ENCODE measurements around the gene TNKS1BP1.
"Not testable (repeated sequence)": the region's sequence is repeated elsewhere in the genome, so short reads cannot be mapped to it uniquely, and the experiment has no call there.

Gene TNKS1BP1

DNA sequence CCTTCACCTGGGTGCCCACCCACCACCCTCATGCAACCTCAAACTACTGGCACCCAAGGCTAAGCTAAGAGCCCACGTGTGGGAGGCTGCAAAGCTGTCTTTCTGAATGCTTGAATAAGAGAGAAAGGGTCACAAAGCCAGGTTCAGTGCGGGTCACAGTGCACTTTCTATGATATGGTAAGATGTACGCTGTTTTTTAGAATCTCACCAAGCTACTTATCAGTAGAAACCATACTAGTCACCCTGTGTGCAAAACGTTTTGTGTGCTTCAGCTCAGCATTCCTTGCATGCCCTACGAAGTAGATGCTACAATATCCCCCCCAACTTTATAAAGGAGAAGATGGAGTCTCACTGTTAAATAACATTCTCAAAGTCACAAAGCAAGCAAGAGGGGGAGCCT, 28.3 kb upstream of the TNKS1BP1 start:
- no peak for DNase-seq

DNA sequence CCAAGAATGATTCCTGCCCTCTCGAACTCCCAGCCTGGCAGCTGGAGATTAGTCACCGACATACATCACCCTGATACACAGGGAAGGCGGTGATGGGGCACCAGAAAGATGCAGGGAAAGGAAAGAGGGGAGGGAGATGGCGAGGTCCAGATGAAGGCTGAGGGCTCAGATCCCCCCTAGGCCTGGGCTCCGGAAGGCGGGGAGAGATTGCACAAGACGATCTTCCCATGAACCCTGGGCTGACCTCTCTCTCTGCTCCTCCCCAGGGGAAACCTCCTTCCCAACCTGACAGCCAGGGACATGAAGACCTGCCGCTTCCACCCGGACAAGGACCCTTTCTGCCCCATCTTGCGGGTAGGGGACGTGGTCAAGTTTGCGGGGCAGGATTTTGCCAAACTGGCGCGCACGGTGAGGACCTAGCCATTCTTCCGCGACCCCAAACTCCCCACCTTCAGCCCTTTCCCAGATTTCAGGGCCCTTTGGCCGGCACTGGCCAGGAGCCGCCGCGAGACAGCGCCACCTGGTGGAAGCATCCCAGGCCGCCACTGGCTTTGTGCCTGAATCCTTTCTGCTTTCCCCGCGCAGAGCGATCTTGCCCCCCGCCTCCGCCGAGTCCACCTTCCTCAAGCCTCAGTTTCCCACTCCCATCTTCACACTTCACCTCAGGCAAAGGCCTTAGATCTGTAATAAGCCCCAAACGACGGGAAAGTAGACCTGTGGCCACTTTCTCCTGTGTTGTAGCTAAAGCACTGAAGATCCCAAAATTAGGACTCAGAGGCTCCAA, 24.9 kb upstream of the TNKS1BP1 start:
- peak; percentile 77 for DNase-seq

GRCh38 chr11:57348636-57349313, 24.0 kb upstream of the TNKS1BP1 start:
- no peak for DNase-seq

- DNase-seq = no peak
Observed at GRCh38 chr11:57348052-57348451, 23.3 kb upstream of the TNKS1BP1 start.

DNA sequence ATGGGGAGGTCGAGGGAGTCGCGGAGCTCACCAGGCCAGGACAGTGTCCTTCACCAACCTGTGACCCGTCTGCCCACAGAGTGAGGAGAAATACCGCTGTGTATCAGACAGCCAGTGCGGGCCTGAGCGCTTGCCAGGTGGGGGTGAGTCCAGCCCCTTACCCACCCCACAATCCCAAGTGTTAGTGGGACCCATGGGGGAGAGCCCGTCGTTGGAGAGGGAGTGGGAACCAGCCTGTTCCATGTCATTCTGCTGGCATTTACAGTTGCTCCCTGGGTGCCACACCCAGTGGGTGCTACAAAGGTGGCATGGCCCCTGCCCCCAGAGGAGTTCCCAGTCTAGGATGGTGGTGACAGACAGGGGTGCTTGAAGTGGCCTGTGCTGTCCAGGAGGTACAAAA, 22.6 kb upstream of the TNKS1BP1 start:
- DNase-seq = no peak

- DNase-seq = peak; percentile 82
Observed at GRCh38 chr11:57345555-57346211, 20.9 kb upstream of the TNKS1BP1 start.

- no peak for DNase-seq
Observed at GRCh38 chr11:57344826-57345225, 20.1 kb upstream of the TNKS1BP1 start.

DNA sequence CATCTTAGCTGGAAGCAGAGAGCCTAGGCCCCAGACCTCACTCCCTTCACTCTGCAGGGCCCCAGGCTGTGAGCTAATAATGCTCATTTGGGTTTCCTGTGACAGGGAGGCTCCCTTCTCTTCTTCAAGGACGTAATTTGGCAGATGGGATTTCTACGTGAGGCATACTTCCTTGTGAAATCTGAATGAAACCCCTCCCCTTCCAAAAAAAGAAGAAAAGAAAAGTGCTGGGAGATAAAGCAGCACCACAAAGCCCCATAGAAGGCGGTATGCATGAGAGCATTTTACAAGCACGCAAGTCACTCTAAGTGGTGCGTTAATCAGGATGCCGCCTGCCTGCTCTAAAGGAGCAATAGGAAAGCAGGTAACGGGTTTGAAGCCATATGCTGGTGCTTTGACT, 19.1 kb upstream of the TNKS1BP1 start:
- DNase-seq = no peak

DNA sequence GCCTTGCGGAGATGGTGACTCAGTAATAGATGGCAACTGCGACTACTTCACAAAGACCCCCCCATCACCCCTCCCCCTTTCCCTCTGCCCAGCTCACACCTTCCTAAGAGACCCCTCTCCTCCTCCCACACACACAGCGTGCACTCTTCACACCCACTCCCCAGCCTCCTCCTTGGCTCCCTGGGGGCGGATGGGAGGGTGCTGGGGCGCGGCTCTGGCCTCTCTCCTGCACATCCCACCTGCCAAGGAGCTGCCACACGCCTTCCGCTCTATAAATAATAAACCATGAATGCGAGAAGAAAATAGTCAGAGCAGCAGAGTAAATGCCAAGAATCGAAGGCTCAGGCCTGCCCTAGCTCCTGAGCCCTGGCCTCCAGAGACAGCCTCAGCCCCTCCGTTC, 17.9 kb upstream of the TNKS1BP1 start:
- no peak for DNase-seq

DNA sequence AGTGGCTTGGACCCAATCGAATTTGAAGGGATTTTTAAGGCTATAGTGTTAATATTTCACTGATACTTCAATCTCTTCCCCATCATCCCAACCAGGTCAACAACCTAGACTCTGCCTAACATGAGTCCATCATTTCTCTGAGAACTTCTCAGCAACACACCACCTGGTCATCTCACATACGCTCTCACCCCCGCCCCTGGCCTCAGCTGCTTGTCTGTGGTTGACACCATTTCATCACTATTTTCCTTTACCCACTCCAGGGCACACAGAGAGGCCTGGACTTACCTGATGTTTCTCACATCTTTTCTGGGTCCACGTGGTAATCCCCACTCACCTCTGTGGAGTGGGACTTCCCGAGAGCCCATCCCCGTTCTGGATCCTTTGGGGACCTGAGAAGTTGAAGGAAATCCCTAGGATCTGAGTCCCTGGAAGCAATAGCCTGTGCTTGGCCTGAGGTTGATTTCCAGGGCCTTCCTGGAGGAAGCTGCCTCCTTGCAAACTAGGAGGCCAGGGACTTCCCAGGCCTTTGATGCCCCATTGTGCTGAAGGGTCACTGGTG, 16.6 kb upstream of the TNKS1BP1 start:
- DNase-seq = no peak

GRCh38 chr11:57340039-57340615, 15.4 kb upstream of the TNKS1BP1 start:
- DNase-seq = peak; percentile 28

GRCh38 chr11:57339328-57339727, 14.6 kb upstream of the TNKS1BP1 start:
- no peak for DNase-seq

DNA sequence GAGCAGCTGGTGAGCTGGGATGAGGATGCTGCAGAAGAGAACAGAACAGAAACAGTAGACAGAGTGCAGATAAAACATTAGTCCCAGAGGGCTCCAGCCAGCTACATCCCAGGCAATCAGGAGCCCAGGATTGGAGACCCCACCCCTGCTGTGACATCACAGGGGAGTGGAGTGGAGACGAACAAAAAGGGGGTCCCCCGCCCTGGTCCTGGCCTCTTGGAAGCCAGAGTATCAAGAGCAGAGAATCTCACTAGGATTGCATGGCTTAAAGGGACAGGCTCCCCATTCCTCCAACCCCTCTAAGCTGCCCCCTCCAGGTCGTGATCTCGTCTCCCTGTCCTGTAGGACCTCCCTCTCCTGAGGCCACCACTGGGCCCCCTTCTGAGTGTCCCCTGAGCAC, 13.4 kb upstream of the TNKS1BP1 start, which contains the start of gene P2RX3:
Gene P2RX3 (plus strand): TSS at position 211 of the 400 bp plus-strand sequence. CDS start 199 bp downstream, outside the sequence.
- no peak for DNase-seq

DNA sequence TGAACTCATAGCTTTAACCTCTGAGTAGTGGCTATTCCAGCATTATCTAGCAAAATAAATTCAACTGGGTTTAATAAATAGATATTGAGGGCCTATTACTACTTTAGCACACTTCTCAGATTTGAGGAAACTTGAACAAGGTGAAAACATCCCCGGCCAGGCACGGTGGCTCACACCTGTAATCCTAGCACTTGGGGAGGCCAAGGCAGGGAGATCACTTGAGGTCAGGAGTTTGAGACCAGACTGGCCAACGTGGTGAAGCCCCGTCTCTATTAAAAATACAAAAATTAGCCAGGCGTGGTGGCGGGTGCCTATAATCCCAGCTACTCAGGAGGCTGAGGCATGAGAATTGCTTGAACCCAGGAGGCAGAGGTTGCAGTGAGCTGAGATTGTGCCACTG, 12.1 kb upstream of the TNKS1BP1 start:
- DNase-seq = not testable (repeated sequence)

GRCh38 chr11:57336111-57336666, 11.4 kb upstream of the TNKS1BP1 start:
- DNase-seq = peak; percentile 26

GRCh38 chr11:57335343-57336110, 10.8 kb upstream of the TNKS1BP1 start, which contains the start of gene SSRP1:
Gene SSRP1, minus strand, starts transcription at chr11:57335892. Its CDS starts 771 bp downstream, at chr11:57335121.
- DNase-seq = peak; percentile 93

- DNase-seq = no peak
Observed at GRCh38 chr11:57335023-57335342, 10.2 kb upstream of the TNKS1BP1 start.

GRCh38 chr11:57332694-57333440, 8.1 kb upstream of the TNKS1BP1 start:
- no peak for DNase-seq

DNA sequence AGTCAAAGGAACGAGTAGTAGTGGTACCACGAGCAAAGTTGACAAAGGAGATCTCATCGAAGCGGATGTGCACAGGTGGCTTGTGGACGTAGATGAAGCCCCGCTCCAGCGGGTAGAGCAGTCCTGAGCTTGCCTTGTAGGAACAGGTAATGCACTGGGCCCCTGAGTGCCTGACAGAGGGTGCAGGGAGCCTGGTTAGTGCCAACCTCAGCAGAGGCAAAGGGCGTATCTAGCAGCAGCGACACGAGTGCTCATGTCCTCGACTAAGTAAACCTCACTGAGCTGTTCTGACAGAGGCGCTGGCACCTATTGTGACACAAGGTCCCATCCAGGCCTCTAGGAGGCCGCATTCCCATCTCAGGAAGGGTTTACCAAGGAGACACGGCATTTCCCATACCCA, 7.0 kb upstream of the TNKS1BP1 start:
- DNase-seq = no peak

DNA sequence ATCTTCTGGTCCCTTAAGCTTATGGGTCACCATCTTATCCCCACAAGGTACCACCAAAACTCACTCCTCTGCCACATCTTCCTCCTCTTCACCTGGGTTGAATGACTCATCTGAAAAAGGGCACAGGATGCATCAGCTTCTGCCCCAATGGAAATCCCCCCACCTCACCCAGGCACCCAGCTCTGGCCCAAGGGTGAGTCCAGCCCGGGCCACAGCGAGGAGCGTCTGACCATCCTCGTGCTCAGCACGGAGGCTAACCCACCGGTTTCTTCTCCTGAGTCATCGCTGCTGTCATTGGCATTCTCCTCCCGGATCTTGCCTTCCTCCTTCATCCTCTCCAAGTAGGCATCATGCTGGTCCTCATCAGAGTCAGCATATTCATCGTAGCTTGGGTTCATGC, 5.3 kb upstream of the TNKS1BP1 start:
- DNase-seq = no peak

- no peak for DNase-seq
Observed at GRCh38 chr11:57327721-57328120, 3.0 kb upstream of the TNKS1BP1 start.

Measured in activated CD4-positive, alpha-beta T cell treated with anti-CD3 and anti-CD28 coated beads for 48 hours (primary cell).